Measurements from ENCODE around the gene DUOXA2.

Gene DUOXA2

GRCh38 chr15:45112591-45113379 is 1.3 kb upstream of the DUOXA2 start:
- POLR2A ChIA-PET: no interaction called here
- H3K36me3 ChIP-seq (ENCODE audit: control insufficient read depth in 2 of 2, insufficient read depth in 1 of 2, low read length in 2 of 2): no peaks in the 10 kb centered on the region
- H3K4me3 ChIP-seq (ENCODE audit: low read depth, low read length): peak overlapping the region; percentile 12; the same call in 1 of the 2 replicates
- TF ChIP-seq ZBTB8A (tag by site-specific recombination; IDR thresholded peaks at IDR 0.05) (no peak), ZNF16 (tag by site-specific recombination; IDR thresholded peaks at IDR 0.05; ENCODE audit: low read depth) (no peak), ZNF792 (tag by site-specific recombination; IDR thresholded peaks at IDR 0.05) (no peak), ZXDB (tag by site-specific recombination; IDR thresholded peaks at IDR 0.05) (no peak), ZNF362 (tag by site-specific recombination; IDR thresholded peaks at IDR 0.05) (no peak), PRDM4 (tag by site-specific recombination; IDR thresholded peaks at IDR 0.05) (no peak), ZNF2 (tag by site-specific recombination; IDR thresholded peaks at IDR 0.05) (no peak)
- H3K9me3 ChIP-seq (ENCODE audit: control insufficient read depth, insufficient read depth, low read depth, low read length): no peaks in the 10 kb centered on the region
- H3K27ac ChIP-seq (ENCODE audit: extremely low read depth, low read depth, low read length): no peak overlapping the region
- CTCF ChIA-PET: interaction anchor here (0.6 to 1.3 kb wide), 2 partner anchors 50 to 91 kb away, joined by 3 to 4 read pairs; no protein-coding TSS in a partner anchor
- no peaks in the 10 kb centered on the region for H3K4me1 ChIP-seq (ENCODE audit: control insufficient read depth, insufficient read depth, low read length)

DNA sequence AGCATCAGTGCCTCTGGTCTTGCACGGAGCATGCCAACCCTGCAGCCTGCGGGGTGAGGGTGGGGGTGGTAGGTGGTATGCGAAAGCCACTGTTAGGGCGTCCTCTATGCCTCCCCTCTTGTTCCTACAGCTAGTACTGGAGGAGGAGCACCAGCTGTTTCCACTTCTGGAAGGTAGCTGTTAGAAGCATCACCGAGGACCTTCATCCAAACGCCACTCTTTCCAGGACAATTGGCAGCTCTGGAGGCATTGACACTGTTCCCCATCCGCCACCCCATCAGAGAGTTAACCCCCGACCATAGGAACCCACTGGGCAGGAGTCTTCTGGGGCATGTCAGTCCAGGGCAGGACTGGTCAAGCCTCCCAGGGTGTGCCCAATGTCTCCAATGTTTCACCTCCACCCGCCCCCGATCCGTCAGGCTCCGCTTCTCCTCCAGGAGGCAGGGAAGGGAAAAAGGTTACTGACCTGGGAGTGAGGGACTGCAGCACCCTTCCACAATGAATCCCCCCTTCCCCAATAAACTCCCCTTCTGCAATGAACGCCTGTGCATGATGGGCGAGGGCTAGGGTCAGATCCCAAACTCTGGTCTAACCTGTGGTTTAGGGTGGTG is 641 bp upstream of the DUOXA2 start:
- ChIA-PET CTCF (interaction anchor here (0.6 kb wide), 1 partner anchor 92 kb away, joined by 3 read pairs; no protein-coding TSS in a partner anchor), POLR2A (no interaction called here)
- no peaks in the 10 kb centered on the region for H3K4me1 ChIP-seq (ENCODE audit: control insufficient read depth, insufficient read depth, low read length)
- no peak overlapping the region for H3K4me3 ChIP-seq (ENCODE audit: low read depth, low read length)
- no peak overlapping the region for H3K27ac ChIP-seq (ENCODE audit: extremely low read depth, low read depth, low read length)
- H3K36me3 ChIP-seq (ENCODE audit: control insufficient read depth in 2 of 2, insufficient read depth in 1 of 2, low read length in 2 of 2): no peaks in the 10 kb centered on the region
- H3K9me3 ChIP-seq (ENCODE audit: control insufficient read depth, insufficient read depth, low read depth, low read length): no peaks in the 10 kb centered on the region
- TF ChIP-seq IKZF3 (tag by site-specific recombination; IDR thresholded peaks at IDR 0.05): no peak
- no peak for TF ChIP-seq ZBTB44 (tag by site-specific recombination; IDR thresholded peaks at IDR 0.05)
- TF ChIP-seq SALL2 (tag by site-specific recombination; IDR thresholded peaks at IDR 0.05; ENCODE audit: borderline replicate concordance): no peak
- TF ChIP-seq PRDM4 (tag by site-specific recombination; IDR thresholded peaks at IDR 0.05): no peak
- TF ChIP-seq SP2 (tag by site-specific recombination; IDR thresholded peaks at IDR 0.05): no peak
- no peak for TF ChIP-seq ZNF155 (tag by site-specific recombination; IDR thresholded peaks at IDR 0.05)
- TF ChIP-seq, protein P1, sequence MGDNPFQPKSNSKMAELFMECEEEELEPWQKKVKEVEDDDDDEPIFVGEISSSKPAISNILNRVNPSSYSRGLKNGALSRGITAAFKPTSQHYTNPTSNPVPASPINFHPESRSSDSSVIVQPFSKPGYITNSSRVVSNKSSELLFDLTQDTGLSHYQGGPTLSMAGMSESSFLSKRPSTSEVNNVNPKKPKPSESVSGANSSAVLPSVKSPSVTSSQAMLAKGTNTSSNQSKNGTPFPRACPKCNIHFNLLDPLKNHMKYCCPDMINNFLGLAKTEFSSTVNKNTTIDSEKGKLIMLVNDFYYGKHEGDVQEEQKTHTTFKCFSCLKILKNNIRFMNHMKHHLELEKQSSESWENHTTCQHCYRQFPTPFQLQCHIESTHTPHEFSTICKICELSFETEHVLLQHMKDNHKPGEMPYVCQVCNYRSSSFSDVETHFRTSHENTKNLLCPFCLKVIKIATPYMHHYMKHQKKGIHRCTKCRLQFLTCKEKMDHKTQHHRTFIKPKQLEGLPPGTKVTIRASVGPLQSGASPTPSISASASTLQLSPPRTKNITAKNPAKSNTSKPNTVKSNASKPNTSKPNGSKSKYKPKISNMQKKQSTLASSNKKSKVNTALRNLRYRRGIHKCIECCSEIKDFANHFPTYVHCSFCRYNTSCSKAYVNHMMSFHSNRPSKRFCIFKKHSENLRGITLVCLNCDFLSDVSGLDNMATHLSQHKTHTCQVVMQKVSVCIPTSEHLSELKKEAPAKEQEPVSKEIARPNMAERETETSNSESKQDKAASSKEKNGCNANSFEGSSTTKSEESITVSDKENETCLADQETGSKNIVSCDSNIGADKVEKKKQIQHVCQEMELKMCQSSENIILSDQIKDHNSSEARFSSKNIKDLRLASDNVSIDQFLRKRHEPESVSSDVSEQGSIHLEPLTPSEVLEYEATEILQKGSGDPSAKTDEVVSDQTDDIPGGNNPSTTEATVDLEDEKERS (tag by site-specific recombination; IDR thresholded peaks at IDR 0.05): no peak
- TF ChIP-seq, protein P2, sequence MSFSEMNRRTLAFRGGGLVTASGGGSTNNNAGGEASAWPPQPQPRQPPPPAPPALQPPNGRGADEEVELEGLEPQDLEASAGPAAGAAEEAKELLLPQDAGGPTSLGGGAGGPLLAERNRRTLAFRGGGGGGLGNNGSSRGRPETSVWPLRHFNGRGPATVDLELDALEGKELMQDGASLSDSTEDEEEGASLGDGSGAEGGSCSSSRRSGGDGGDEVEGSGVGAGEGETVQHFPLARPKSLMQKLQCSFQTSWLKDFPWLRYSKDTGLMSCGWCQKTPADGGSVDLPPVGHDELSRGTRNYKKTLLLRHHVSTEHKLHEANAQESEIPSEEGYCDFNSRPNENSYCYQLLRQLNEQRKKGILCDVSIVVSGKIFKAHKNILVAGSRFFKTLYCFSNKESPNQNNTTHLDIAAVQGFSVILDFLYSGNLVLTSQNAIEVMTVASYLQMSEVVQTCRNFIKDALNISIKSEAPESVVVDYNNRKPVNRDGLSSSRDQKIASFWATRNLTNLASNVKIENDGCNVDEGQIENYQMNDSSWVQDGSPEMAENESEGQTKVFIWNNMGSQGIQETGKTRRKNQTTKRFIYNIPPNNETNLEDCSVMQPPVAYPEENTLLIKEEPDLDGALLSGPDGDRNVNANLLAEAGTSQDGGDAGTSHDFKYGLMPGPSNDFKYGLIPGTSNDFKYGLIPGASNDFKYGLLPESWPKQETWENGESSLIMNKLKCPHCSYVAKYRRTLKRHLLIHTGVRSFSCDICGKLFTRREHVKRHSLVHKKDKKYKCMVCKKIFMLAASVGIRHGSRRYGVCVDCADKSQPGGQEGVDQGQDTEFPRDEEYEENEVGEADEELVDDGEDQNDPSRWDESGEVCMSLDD (tag by site-specific recombination; IDR thresholded peaks at IDR 0.05): no peak
- no peak for TF ChIP-seq KLF1 (tag by site-specific recombination; IDR thresholded peaks at IDR 0.05)
- no peak for TF ChIP-seq ZNF354C (tag by site-specific recombination; IDR thresholded peaks at IDR 0.05; ENCODE audit: borderline replicate concordance, low read depth)

Measured in HEK293 (cell line).